WTC11 (cell line): Measurements from ENCODE around the gene ARHGAP26.

Experiments
- ATF3 ChIP-seq: sonication (generic); formaldehyde crosslinking; conservative IDR thresholded peaks from 2 replicates; pipeline ENCODE4 v1.8.1; 2022; ENCODE audit warnings: mild to moderate bottlenecking, missing genetic modification reagents
- ATF6 ChIP-seq: sonication (generic); formaldehyde crosslinking; IDR thresholded peaks from 2 replicates; pipeline ENCODE4 v1.8.1; 2023; ENCODE audit warnings: mild to moderate bottlenecking, missing genetic modification reagents
- CTCF ChIP-seq: fragments of 200-600 bp; IDR thresholded peaks from 2 replicates; pipeline ENCODE4 v1.8.0; 2022; ENCODE audit warnings: antibody characterized with exemption
- JUN ChIP-seq: sonication (generic); formaldehyde crosslinking; IDR thresholded peaks from 2 replicates; pipeline ENCODE4 v1.8.0; 2023; ENCODE audit warnings: mild to moderate bottlenecking, missing genetic modification reagents
- NFYB ChIP-seq: sonication (generic); formaldehyde crosslinking; conservative IDR thresholded peaks from 2 replicates; pipeline ENCODE4 v1.8.0; 2022; ENCODE audit warnings: low read depth, missing genetic modification reagents
- PRDM15 ChIP-seq: sonication (generic); formaldehyde crosslinking; IDR thresholded peaks from 2 replicates; pipeline ENCODE4 v1.8.0; 2022; ENCODE audit warnings: missing genetic modification reagents
- ZNF219 ChIP-seq: sonication (generic); formaldehyde crosslinking; IDR thresholded peaks from 2 replicates; pipeline ENCODE4 v1.8.0; 2023; ENCODE audit warnings: missing genetic modification reagents, mild to moderate bottlenecking, borderline replicate concordance
- ZNF512 ChIP-seq: sonication (generic); formaldehyde crosslinking; IDR thresholded peaks from 2 replicates; pipeline ENCODE4 v1.8.1; 2022; ENCODE audit warnings: missing genetic modification reagents, borderline replicate concordance

GRCh38 chr5:143129203-143129602 is 359.0 kb downstream of the ARHGAP26 start:
- TF ChIP-seq ZNF219 (CRISPR knock-in tag) (no peak), CTCF (no peak), PRDM15 (CRISPR knock-in tag) (no peak), ATF3 (CRISPR knock-in tag) (no peak), NFYB (CRISPR knock-in tag) (no peak), ATF6 (CRISPR knock-in tag) (no peak), ZNF512 (CRISPR knock-in tag) (no peak), JUN (no peak)
